Measurements from ENCODE around the gene LOXL4. TPM values are rescaled to one million over a fixed set of nuclear protein-coding genes. Genes with fewer than 3 reads are reported as not detected.

Gene LOXL4
- total and polyA plus RNA-seq, 2 donors (not counting 1 experiment from before 2014, with no cell fraction given), result 0.12 TPM; not detected in 1

- peaks cover 0 to under 1% of the 10 kb centered on the region in 2 donors for H3K4me1 ChIP-seq (ENCODE audit: control insufficient read depth in 2 of 2, insufficient read depth in 2 of 2, low read length in 2 of 2)
- Mint-ChIP-seq H3K27ac (no peak overlapping the region), H3K27me3 (peaks cover 47% of the 10 kb centered on the region), H3K4me1 (peaks cover 6% of the 10 kb centered on the region), H3K4me3 (no peak overlapping the region), H3K9me3 (ENCODE audit: insufficient read depth) (no peaks in the 10 kb centered on the region)
- DNase-seq, result no peak
- H3K27me3 ChIP-seq (replicated peaks in 1 of 4; ENCODE audit: control extremely low read depth in 1 of 4, control insufficient read depth in 3 of 4, insufficient read depth in 4 of 4, low read length in 3 of 4), result peaks cover 0 to 35% (median 6%) of the 10 kb centered on the region in 4 experiments
- intact Hi-C loops (cut with micrococcal nuclease), result no loop called here
- H3K36me3 ChIP-seq (replicated peaks in 1 of 2; ENCODE audit: control extremely low read depth in 1 of 2, control insufficient read depth in 1 of 2, extremely low read depth in 1 of 2, insufficient read depth in 2 of 2, low read length in 1 of 2), result no peaks in the 10 kb centered on the region
- H3K79me2 ChIP-seq (ENCODE audit: control insufficient read depth, insufficient read depth, low read length), result no peaks in the 10 kb centered on the region
- H4K20me1 ChIP-seq (ENCODE audit: control insufficient read depth, insufficient read depth, low read length, poor library complexity, severe bottlenecking), result no peaks in the 10 kb centered on the region
- ATAC-seq (ENCODE audit: low read depth), result no peak
- no peak overlapping the region for H3K4me3 ChIP-seq (ENCODE audit: control extremely low read depth in 1 of 5, extremely low read depth in 1 of 5, insufficient read depth in 1 of 5, low read depth in 2 of 5, low read length in 4 of 5)
- ChIA-PET POLR2A (no interaction called here), CTCF (no interaction called here)
- H3K27ac ChIP-seq (ENCODE audit: low read length in 2 of 2), result no peak overlapping the region
- H2AFZ ChIP-seq (ENCODE audit: insufficient read depth, low read depth, low read length, poor library complexity, severe bottlenecking), result no peak overlapping the region
- peaks cover 0 to under 1% (median 0%) of the 10 kb centered on the region in 3 donors for H3K9me3 ChIP-seq (ENCODE audit: control extremely low read depth in 1 of 3, control insufficient read depth in 2 of 3, insufficient read depth in 1 of 3, low read length in 2 of 3)
- H3K9ac ChIP-seq (ENCODE audit: low read length), result no peak overlapping the region
- 85% methylated on average over 5 of the region's 7 CpGs for WGBS (ENCODE audit: insufficient coverage)
- H3K4me2 ChIP-seq (replicated peaks; ENCODE audit: low read depth, low read length, poor library complexity, severe bottlenecking), result no peak overlapping the region
- no peak for TF ChIP-seq EZH2 (IDR thresholded peaks at IDR 0.05; ENCODE audit: borderline replicate concordance, insufficient read depth, low read depth, low read length, poor library complexity, severe bottlenecking)
- TF ChIP-seq CTCF (IDR thresholded peaks at IDR 0.05), result no peak
These were observed 32.7 kb upstream of the LOXL4 start for GRCh38 chr10:98300526-98301229.

- intact Hi-C loops (cut with micrococcal nuclease), result no loop called here
- CTCF ChIA-PET, result no interaction called here
- H3K27me3 Mint-ChIP-seq, result peaks cover 47% of the 10 kb centered on the region
These were observed 31.3 kb upstream of the LOXL4 start for GRCh38 chr10:98299341-98299740.

More at GRCh38 chr10:98299341-98299740, 31.3 kb upstream of the LOXL4 start:
- Mint-ChIP-seq H3K4me3 (no peak overlapping the region), H3K4me1 (peaks cover 8% of the 10 kb centered on the region), H3K9me3 (ENCODE audit: insufficient read depth) (no peaks in the 10 kb centered on the region), H3K27ac (no peak overlapping the region)
- H3K4me2 ChIP-seq (replicated peaks; ENCODE audit: low read depth, low read length, poor library complexity, severe bottlenecking), result no peak overlapping the region
- TF ChIP-seq EZH2 (IDR thresholded peaks at IDR 0.05; ENCODE audit: borderline replicate concordance, insufficient read depth, low read depth, low read length, poor library complexity, severe bottlenecking), result no peak
- TF ChIP-seq CTCF (IDR thresholded peaks at IDR 0.05), result no peak
- H3K4me1 ChIP-seq (ENCODE audit: control insufficient read depth in 2 of 2, insufficient read depth in 2 of 2, low read length in 2 of 2), result peaks cover 0 to 5% of the 10 kb centered on the region in 2 donors
- ATAC-seq (ENCODE audit: low read depth) (no peak), DNase-seq (no peak)
- H3K9ac ChIP-seq (ENCODE audit: low read length), result no peak overlapping the region
- WGBS (ENCODE audit: insufficient coverage), result 90% methylated on average over 4 of the region's 9 CpGs
- H3K36me3 ChIP-seq (replicated peaks in 1 of 2; ENCODE audit: control extremely low read depth in 1 of 2, control insufficient read depth in 1 of 2, extremely low read depth in 1 of 2, insufficient read depth in 2 of 2, low read length in 1 of 2), result no peaks in the 10 kb centered on the region
- H3K27ac ChIP-seq (ENCODE audit: low read length in 2 of 2), result no peak overlapping the region
- H3K9me3 ChIP-seq (ENCODE audit: control extremely low read depth in 1 of 3, control insufficient read depth in 2 of 3, insufficient read depth in 1 of 3, low read length in 2 of 3), result no peaks in the 10 kb centered on the region
- H3K4me3 ChIP-seq (ENCODE audit: control extremely low read depth in 1 of 5, extremely low read depth in 1 of 5, insufficient read depth in 1 of 5, low read depth in 2 of 5, low read length in 4 of 5), result no peak overlapping the region
- H3K79me2 ChIP-seq (ENCODE audit: control insufficient read depth, insufficient read depth, low read length), result no peaks in the 10 kb centered on the region
- H2AFZ ChIP-seq (ENCODE audit: insufficient read depth, low read depth, low read length, poor library complexity, severe bottlenecking), result no peak overlapping the region
- no peaks in the 10 kb centered on the region for H4K20me1 ChIP-seq (ENCODE audit: control insufficient read depth, insufficient read depth, low read length, poor library complexity, severe bottlenecking)
- POLR2A ChIA-PET, result no interaction called here
- H3K27me3 ChIP-seq (replicated peaks in 1 of 4; ENCODE audit: control extremely low read depth in 1 of 4, control insufficient read depth in 3 of 4, insufficient read depth in 4 of 4, low read length in 3 of 4), result peaks cover 0 to 30% (median 6%) of the 10 kb centered on the region in 4 experiments

All from B cell (primary cell).